ENCODE results near the gene ADCY9. TPM values are rescaled to one million over a fixed set of nuclear protein-coding genes. Genes with fewer than 3 reads are reported as not detected.

The ADCY9 gene
- total and polyA plus RNA-seq, 2 donors (not counting 1 experiment from before 2014, with no cell fraction given), result 1.7 to 2.1 TPM

GRCh38 chr16:4008116-4008515, 108.1 kb downstream of the ADCY9 start:
- DNase-seq (no peak), ATAC-seq (ENCODE audit: low read depth) (no peak)
- Histone ChIP-seq H3K36me3 (replicated peaks in 1 of 2; ENCODE audit: control extremely low read depth in 1 of 2, control insufficient read depth in 1 of 2, extremely low read depth in 1 of 2, insufficient read depth in 2 of 2, low read length in 1 of 2) (no peaks in the 10 kb centered on the region), H3K79me2 (ENCODE audit: control insufficient read depth, insufficient read depth, low read length) (no peaks in the 10 kb centered on the region), H3K4me1 (ENCODE audit: control insufficient read depth in 2 of 2, insufficient read depth in 2 of 2, low read length in 2 of 2) (no peaks in the 10 kb centered on the region), H3K9me3 (ENCODE audit: control extremely low read depth in 1 of 3, control insufficient read depth in 2 of 3, insufficient read depth in 1 of 3, low read length in 2 of 3) (no peaks in the 10 kb centered on the region), H3K4me2 (replicated peaks; ENCODE audit: low read depth, low read length, poor library complexity, severe bottlenecking) (no peak overlapping the region), H3K27ac (ENCODE audit: low read length in 2 of 2) (no peak overlapping the region), H3K4me3 (ENCODE audit: control extremely low read depth in 1 of 5, extremely low read depth in 1 of 5, insufficient read depth in 1 of 5, low read depth in 2 of 5, low read length in 4 of 5) (no peak overlapping the region), H2AFZ (ENCODE audit: insufficient read depth, low read depth, low read length, poor library complexity, severe bottlenecking) (no peak overlapping the region), H3K27me3 (replicated peaks in 1 of 4; ENCODE audit: control extremely low read depth in 1 of 4, control insufficient read depth in 3 of 4, insufficient read depth in 4 of 4, low read length in 3 of 4) (no peaks in the 10 kb centered on the region), H4K20me1 (ENCODE audit: control insufficient read depth, insufficient read depth, low read length, poor library complexity, severe bottlenecking) (no peaks in the 10 kb centered on the region), H3K9ac (ENCODE audit: low read length) (no peak overlapping the region)
- CTCF ChIA-PET, result no interaction called here
- Mint-ChIP-seq H3K4me3 (no peak overlapping the region), H3K27me3 (no peaks in the 10 kb centered on the region), H3K4me1 (no peaks in the 10 kb centered on the region), H3K9me3 (ENCODE audit: insufficient read depth) (no peaks in the 10 kb centered on the region), H3K27ac (no peak overlapping the region)
- POLR2A ChIA-PET, result no interaction called here
- intact Hi-C loops (cut with micrococcal nuclease), result no loop called here
- TF ChIP-seq CTCF (IDR thresholded peaks at IDR 0.05) (no peak), EZH2 (IDR thresholded peaks at IDR 0.05; ENCODE audit: borderline replicate concordance, insufficient read depth, low read depth, low read length, poor library complexity, severe bottlenecking) (no peak)
- WGBS (ENCODE audit: insufficient coverage), result 100% methylated on average over 3 of the region's 5 CpGs

GRCh38 chr16:4006397-4006999, 109.7 kb downstream of the ADCY9 start:
- H3K4me3 Mint-ChIP-seq, result no peak overlapping the region
- H3K27ac Mint-ChIP-seq, result no peak overlapping the region
- Histone ChIP-seq H3K4me3 (ENCODE audit: control extremely low read depth in 1 of 5, extremely low read depth in 1 of 5, insufficient read depth in 1 of 5, low read depth in 2 of 5, low read length in 4 of 5) (no peak overlapping the region), H3K4me2 (replicated peaks; ENCODE audit: low read depth, low read length, poor library complexity, severe bottlenecking) (no peak overlapping the region), H4K20me1 (ENCODE audit: control insufficient read depth, insufficient read depth, low read length, poor library complexity, severe bottlenecking) (no peaks in the 10 kb centered on the region), H3K79me2 (ENCODE audit: control insufficient read depth, insufficient read depth, low read length) (no peaks in the 10 kb centered on the region), H2AFZ (ENCODE audit: insufficient read depth, low read depth, low read length, poor library complexity, severe bottlenecking) (no peak overlapping the region), H3K36me3 (replicated peaks in 1 of 2; ENCODE audit: control extremely low read depth in 1 of 2, control insufficient read depth in 1 of 2, extremely low read depth in 1 of 2, insufficient read depth in 2 of 2, low read length in 1 of 2) (no peaks in the 10 kb centered on the region), H3K9me3 (ENCODE audit: control extremely low read depth in 1 of 3, control insufficient read depth in 2 of 3, insufficient read depth in 1 of 3, low read length in 2 of 3) (no peaks in the 10 kb centered on the region), H3K9ac (ENCODE audit: low read length) (no peak overlapping the region), H3K27ac (ENCODE audit: low read length in 2 of 2) (no peak overlapping the region), H3K27me3 (replicated peaks in 1 of 4; ENCODE audit: control extremely low read depth in 1 of 4, control insufficient read depth in 3 of 4, insufficient read depth in 4 of 4, low read length in 3 of 4) (no peaks in the 10 kb centered on the region), H3K4me1 (ENCODE audit: control insufficient read depth in 2 of 2, insufficient read depth in 2 of 2, low read length in 2 of 2) (no peaks in the 10 kb centered on the region)
- WGBS (ENCODE audit: insufficient coverage), result 100% methylated on average over 2 of the region's 12 CpGs
- H3K4me1 Mint-ChIP-seq, result no peaks in the 10 kb centered on the region
- TF ChIP-seq CTCF (IDR thresholded peaks at IDR 0.05) (no peak), EZH2 (IDR thresholded peaks at IDR 0.05; ENCODE audit: borderline replicate concordance, insufficient read depth, low read depth, low read length, poor library complexity, severe bottlenecking) (no peak)
- DNase-seq, result no peak
- no peak for ATAC-seq (ENCODE audit: low read depth)
- no peaks in the 10 kb centered on the region for H3K9me3 Mint-ChIP-seq (ENCODE audit: insufficient read depth)
- CTCF ChIA-PET, result no interaction called here
- POLR2A ChIA-PET, result no interaction called here
- intact Hi-C loops (cut with micrococcal nuclease), result no loop called here
- H3K27me3 Mint-ChIP-seq, result no peaks in the 10 kb centered on the region

All from B cell (primary cell).